ENCODE data around the gene DACH2.
A peak's percentile ranks its signal among the peaks of the same experiment; 100 is the strongest.
"Not testable (repeated sequence)": the region's sequence is repeated elsewhere in the genome, so short reads cannot be mapped to it uniquely, and the experiment has no call there.

Gene DACH2

DNA sequence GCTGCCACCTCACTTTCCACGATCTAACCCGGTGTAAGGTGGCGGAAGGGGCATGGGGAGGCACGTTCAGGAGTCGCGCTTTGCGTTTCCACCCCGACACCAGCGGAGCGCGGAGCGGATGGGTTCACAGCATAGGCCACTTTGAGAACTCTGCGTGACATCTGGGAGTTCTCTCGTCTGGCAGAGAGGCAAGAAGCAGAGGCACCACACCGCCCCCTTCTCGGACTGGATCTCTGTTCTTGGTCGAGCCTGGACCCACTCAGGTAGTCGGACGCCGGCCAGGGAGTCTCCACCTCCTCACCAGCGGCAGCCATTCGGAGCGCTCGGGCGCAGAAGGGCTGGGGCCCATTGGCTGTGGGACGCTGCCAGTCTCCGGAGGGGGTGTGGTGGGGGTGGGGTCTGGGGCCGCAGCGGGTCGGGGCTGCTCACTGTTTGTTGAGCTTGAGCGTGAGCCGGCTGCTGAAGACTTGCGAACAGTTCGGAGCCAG lies at the start of gene DACH2:
Gene DACH2 (plus strand): TSS at position 428 of the 488 bp plus-strand sequence.
- peak; percentile 33 to 45 for DNase-seq

DNA sequence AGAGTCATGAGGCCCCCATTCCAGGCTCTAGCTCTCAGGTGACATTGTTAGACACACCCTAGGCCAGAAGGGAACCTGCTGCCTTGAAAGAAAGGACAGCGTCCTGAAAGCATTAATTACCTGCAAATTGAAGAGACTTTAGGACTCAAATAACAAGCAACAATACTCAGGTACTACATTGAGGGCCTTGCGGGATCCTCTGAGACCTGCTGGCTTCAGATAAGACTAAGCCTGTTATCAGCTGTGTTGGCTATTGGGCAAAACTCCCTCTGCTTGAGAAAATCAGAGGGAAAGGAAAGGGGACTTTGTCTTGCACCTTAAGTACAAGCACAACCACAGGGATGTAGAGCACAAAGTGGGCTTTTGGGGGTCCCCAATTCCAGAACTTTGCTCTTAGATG lies 45.9 kb upstream of the DACH2 start:
- no peak for DNase-seq

DNA sequence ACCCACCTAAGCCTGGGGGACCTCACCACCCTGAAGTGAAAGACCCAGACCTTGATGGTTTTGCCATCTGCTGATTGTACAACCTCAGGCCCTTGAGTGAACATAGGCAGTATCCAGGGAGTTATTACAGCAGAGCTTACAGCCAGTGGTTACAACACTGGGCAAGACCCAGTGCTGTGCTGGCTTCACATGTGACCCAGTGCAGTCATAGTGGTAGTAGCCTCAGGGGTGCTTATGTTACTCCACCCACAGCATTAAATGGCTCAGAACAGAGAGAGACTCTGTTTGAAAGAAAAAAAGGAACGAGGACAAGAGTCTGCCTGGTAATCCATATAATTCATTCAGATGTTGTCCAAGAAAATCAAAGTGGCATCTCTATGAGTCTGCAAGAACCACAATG lies 45.2 kb upstream of the DACH2 start:
- no peak for DNase-seq

DNA sequence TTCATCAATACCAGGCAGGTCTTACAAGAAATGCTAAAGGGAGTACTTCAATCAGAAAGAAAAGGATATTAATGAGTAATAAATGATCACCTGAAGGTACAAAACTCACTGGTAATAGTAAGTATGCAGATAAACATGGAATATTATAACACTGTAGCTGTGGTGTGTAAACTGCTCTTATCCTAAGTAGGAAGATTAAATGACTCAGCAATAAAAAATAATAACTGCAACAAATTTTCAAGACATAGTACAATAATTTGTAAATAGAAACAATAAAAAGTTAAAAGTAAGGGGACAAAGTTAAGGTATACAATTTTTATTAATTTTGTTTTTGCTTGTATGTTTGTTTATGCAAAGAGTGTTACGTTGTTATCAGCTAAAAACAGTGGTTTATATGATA lies 43.7 kb upstream of the DACH2 start:
- no peak for DNase-seq

DNA sequence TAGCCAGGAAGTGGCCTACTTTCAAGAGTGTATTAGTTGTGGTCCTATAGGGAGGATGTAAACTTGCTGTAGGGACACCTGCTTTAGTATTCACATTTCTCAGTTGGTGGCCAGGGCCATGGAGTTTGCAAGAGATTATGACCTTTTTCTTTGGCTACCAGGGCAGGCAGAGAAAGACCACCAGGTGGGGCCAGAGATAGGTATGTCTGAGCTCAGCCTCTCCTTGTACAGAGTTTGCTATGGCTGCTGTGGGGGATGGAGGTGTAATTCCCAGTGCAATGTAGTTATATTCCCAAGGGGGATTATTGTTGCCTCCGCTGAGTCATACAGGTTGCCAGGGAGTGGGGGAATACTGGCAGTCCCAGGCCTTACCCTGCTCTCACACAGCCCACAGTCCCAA lies 26.3 kb upstream of the DACH2 start:
- DNase-seq = no peak

DNA sequence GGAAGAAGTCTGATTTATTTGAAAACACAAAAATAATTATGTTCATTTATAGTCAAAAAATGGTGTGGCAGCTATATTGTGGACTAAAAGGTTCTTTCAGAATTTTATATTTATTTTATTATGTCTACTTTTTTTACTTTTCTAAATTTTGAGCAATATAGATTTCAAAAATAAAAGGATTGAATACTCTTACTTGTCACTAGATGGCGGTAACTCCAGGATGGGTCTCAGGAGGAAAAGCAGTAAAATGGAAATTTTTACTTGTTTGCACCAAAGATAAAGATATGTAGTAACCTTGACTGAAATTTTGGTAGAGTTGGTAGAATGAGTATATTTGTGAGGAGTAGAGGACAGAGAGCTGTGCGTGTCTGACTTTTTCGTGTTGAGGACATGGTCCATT lies 14.5 kb upstream of the DACH2 start:
- no peak for DNase-seq

DNA sequence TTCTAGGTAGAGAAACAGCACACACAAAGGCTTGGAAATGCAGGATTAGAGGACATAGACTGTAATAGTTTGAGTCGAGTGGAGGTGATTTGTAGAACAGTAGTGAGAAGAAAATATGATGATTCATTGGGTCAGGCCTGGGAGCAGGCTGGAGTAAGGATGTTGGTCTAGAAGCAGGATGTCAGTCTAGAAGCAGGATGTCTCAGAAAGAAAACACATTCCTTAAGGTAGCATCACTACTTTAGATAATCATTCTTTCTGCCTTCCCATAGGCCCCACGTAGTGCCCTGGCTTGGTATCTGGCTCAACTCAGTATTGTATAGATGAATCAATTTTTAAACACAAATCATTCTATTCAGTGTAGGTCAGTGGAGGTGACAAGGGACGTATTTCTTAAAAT lies 11.2 kb upstream of the DACH2 start:
- no peak for DNase-seq

DNA sequence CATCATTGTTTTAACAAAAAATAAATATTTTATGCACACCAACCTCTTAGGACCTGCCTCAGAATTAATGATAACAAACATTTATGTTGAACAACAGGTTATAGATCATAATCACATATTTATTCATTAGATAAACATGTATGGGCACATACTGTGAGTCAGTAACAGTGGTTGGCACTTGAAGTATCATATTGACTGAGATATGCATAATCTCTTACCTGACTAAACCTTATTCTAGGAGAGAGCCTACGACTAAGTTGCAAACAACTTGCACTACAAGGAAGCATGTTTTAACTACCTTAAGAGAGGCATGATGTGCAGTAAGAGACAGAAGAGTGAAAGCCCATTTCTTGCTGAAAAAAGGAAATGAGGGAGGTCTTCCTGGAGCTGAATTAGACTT lies 6.5 kb upstream of the DACH2 start:
- DNase-seq = no peak

DNA sequence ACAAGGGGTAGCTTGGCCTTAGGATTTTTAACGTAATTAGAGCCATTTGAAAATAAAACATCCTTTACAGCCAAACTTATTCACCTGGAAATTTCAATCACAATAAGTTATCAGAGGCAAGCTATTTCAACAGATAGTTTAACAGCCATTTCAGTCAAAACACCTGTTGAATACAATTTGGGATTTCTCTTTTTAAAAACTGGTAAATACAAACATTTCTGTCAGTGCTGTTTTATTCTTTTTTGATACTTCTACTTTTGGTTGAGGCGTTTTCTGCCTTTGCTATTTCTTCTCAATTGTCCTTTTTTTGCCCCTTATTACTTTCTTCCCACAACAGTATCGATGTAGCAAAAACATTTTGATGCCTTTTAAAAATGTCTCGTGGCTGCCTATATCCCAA lies 2.1 kb upstream of the DACH2 start:
- DNase-seq = no peak

DNA sequence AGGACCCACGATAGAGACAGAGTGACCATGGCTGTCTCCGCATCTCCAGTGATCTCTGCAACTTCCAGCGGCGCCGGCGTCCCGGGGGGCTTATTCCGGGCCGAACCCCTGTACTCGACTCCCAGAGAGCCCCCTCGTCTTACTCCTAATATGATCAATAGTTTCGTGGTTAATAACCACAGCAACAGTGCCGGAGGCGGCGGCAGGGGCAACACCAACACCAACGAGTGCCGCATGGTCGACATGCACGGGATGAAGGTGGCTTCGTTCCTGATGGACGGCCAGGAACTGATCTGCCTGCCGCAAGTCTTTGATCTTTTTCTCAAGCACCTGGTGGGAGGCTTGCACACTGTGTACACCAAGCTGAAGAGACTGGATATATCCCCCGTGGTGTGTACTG lies 343 bp downstream of the DACH2 start:
- no peak for DNase-seq

DNA sequence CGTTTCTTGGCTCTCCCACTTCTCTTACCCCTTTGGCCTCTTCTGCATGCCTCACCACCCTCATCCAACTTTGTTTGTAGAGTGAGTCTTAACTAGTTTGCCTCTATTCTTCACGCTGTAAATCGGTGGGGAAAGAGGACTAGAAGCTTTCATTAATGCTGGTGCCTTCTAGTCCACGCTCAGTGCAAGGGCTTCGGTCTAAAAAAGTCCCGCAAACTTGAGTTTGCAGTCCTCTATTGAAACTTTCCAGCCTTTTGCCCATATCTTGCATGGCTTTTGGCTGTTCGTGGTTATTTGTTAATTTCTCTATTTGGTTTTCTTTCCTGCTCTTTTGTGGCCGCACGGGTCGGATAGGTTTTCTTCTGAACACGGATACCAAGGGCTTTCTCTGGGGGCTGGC lies 868 bp downstream of the DACH2 start:
- no peak for DNase-seq

DNA sequence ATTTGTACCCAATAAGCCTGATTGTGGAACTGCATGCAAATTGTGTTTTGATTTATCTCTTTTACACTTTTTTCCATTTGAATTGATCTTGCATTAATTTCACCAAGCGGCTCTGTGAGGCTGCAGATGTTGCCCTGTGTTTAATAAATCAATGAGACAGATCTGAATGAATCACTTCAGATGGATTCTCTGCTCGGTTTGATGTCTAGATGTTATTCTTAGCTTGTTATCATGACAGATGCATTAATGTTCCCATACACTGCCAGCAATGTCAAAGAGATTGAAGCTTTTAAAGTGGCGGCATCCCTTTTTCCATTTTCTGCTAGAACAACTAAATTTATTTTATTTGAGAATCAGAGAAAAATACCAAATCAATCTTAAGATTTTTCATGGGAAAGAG lies 6.3 kb downstream of the DACH2 start:
- no peak for DNase-seq

DNA sequence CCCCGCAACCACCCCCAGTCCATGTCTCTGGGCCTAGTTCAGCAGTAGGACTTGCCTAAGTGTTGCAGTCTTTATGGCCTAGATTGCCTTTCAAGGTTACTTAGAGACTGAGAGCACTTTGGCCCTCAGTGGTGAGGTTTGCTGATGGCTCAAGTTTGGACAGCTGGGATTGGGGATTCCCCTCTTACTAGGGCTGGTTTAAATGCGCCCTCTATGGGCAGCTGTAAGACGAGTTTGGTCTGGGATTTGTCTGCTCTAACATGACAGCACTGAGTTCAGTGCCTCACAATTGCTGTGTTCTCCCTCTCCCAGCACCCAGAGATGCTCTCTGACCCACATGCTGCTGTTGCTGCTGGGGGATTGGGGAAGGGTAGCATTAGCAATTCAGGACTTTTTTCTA lies 23.1 kb downstream of the DACH2 start:
- DNase-seq = no peak

DNA sequence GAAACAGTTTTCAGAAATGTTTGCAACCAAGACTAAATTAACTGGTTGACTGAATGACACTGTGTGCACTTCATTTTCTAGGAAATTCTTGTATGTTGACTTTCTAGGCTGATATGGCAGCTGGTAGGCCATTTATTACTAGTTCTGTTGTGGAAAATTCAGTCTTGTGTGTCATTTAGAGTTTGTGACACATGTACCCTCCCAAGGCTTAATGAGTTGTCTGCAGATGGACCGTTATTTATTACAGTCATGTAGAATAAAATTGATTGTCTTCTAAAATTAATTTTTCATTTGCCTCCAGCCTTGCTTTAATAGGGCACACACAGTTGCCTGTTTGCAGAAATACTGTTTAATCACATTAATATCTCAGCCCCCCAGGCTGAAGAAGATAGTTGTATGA lies 30.7 kb downstream of the DACH2 start:
- DNase-seq = no peak

DNA sequence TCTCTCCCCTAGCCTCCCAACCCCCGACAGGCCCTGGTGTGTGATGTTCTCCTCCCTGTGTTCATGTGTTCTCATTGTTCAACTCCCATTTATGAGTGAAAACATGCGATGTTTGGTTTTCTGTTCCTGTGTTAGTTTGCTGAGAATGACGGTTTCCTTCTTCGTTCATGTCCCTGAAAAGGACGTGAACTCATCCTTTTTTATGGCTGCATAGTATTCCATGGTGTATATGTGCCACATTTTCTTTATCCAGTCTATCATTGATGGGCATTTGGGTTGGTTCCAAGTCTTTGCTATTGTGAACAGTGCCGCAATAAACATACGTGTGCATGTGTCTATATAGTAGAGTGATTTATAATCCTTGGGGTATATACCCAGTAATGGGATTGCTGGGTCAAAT lies 33.1 kb downstream of the DACH2 start:
- not testable (repeated sequence) for DNase-seq

DNA sequence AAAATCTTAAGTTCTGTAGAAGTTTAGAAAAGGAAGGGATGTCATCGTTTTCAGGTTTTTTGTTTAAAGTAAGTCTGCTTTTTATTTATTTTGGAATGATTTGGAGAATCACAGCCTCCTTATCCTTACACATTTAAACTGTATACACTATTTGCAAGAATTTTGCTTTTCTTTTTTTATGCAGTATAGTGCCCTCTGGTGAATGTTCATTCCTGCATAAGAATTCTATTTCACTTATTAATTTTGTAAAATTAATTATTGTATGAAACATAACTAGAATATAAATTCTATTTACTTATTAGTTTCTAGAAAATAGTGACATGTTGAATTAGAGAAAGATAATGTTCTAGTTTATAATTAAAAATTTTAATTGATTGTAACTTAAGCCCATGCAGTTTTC lies 44.6 kb downstream of the DACH2 start:
- DNase-seq = no peak

DNA sequence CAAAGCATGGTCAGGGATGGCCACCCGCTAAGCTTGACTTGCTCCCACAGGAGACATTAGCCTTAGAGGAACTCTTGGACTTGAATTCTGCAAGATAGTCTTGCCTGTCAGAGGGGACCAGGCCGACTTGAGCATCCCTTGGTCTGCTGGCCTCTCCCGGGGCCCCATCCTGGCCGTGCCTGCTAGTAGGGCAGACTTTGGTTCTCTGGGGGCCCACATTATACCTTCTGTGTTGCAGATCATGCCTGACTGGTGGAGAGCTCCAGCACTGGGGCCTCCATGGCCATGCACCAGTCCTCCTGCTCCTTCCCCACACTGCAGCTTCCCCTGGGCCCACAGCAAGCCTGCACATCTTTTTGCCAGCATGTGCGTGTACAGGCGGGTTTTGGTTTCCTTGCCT lies 46.5 kb downstream of the DACH2 start:
- DNase-seq = no peak

DNA sequence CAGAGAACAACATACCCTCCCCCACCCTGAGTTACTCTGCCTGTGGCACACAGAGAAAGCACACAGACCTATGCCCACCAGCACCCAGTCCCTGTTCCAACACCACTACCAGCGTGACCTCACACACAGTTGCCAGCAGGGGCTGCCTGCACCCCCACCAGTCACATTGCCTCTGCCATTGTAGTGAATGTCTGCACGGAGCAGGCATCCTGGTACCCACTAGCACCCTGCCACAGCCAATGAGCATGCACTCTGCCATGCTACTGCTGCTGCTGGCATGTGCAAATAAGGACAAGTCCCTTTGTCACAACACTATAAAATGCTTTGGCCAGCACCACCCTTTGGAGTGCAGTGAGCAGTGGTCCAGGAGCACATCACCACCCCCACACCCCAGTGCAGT lies 47.1 kb downstream of the DACH2 start:
- DNase-seq = no peak

DNA sequence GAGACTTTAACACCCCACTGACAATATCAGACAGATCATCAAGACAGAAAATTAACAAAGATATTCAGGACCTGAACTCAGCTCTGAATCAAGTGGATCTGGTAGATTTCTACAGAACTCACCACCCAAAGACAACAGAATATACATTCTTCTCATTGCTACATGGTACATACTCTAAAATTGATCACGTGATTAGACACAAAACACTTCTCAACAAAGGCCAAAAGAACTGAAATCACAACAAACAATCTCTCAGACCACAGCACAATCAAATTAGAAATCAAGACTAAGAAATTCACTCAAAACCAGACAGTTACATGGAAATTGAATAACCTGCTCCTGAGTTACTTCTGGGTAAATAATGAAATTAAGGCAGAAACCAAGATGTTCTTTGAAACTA lies 49.6 kb downstream of the DACH2 start:
- DNase-seq = no peak

DNA sequence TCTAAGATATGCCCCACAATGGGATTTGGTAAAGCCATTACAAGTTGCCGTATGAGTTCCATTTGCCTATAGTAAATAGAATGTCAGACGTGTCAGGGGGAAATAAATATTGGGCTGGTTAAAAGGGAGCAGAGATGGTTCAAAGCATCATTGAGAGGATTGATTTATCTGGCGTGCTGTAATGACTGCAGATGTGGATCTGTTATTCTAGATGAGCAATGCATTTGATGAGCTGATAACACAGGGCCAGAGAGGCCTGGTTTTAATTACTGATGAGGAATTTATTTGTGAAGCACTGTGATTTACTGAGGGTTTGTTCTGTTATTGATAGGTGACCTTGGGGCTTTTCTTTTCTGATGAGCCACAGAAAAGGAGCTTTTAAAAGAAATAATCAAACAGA lies 62.5 kb downstream of the DACH2 start:
- no peak for DNase-seq

DNA sequence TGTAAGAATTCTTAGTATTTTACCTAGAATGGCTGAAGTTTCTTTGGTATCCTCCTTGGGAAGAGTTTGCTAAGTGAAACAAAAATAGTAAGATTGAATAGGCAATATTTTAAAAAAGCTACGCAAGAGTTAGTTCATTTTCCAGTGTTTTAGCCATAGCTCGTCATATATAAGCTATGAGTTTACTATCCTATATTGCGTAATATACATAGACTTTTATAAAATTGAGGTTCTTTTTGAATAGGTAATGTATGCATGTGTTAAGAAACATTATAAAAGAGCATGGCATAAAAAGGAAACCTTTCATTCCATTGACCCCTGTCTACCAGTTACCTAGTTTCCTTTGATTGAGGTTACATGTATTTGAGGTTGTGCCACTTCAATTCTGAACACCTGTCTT lies 67.0 kb downstream of the DACH2 start:
- DNase-seq = no peak

DNA sequence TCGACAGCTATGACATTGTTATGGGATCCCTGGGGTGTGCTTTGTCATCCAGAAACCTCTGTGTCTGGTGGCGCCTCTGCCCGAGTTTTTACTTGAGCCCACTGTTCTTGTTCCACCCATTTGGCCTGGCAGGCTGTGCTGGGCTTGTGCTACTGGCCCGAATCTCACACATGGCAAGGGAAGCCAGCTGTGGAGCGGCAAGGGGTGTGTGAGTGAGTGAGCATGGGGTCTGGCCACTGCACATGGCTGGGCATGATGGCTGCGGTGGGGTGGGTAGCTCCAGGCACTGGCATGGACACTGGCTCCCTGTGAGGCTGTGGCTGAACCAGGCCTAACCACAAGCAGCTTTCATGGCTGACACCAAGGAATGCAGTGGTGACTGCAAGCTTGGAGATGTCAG lies 89.2 kb downstream of the DACH2 start:
- no peak for DNase-seq

DNA sequence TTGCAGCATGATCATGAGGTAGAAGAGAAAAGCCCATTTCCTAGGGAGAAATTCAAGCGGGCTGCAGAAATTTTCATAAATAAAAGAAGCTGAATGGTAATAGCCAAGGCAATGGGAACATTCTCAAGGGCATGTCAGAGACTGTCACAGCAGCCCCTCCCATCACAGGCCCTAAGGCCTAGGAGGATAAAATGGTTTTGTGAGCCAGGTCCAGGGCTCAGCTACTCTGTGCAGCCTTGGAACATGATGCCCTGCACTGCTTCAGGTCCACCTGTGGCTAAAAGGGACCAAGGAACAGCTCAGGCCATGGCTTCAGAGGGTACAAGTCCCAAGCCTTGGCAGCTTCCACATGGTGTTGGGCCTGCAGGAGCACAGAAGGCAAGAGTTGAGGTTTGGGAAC lies 93.3 kb downstream of the DACH2 start:
- no peak for DNase-seq

DNA sequence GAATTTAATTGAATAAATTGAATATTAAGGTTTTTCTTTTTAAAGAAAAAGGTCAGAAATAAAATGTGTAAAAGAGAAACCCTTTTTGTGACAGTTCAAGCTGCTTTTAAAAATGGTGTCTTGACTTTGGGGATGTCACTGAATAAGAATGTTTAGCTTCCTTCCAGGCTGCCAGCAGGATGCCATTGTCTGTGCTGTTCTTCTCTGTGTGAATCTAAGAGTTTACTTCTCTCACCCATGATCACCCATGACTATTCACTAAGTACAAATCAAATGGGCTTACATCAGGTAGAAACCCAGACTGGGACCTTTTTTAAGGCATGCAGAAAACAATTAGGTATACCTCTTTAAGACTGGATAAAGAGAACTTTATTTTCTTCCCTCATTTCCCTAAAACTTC lies 115.3 kb downstream of the DACH2 start:
- no peak for DNase-seq

DNA sequence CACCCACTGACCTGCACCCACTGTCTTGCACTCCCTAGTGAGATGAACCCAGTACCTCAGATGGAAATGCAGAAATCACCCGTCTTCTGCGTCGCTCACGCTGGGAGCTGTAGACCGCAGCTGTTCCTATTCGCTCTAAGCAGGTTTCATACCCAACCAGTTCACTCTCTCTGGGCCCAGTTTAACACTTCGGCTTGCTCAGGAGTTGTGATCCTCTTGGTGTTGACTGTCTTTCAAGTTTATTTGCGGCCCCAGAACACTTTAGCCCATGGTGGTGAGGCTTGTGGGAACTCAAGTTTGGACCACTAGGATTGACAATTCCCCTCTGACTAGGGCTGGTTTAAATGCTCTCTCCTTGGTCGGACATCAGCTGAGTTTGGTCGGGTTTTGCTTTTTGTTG lies 147.0 kb downstream of the DACH2 start:
- no peak for DNase-seq

DNA sequence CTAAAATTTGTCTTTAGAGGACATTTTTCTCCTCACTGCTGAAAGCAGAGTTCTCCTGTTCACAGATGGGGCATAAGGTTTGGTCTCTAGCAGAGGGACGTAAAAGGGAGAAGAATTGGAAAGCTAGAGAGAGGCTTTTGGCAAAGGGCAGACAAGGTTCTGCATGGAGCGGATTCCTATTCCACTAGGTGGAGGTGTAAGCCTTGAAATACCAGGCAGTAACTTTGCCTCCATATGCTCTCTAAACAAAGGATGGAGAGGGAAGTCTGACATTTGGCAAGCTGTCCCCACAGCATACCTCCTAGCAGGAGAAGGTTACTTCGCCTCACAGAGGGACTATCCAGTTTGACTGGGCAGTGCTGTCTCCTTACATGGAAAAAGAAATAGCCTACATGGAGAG lies 174.7 kb downstream of the DACH2 start:
- DNase-seq = no peak
